Measurements from ENCODE around the gene DHRS11.

Gene DHRS11

DNA sequence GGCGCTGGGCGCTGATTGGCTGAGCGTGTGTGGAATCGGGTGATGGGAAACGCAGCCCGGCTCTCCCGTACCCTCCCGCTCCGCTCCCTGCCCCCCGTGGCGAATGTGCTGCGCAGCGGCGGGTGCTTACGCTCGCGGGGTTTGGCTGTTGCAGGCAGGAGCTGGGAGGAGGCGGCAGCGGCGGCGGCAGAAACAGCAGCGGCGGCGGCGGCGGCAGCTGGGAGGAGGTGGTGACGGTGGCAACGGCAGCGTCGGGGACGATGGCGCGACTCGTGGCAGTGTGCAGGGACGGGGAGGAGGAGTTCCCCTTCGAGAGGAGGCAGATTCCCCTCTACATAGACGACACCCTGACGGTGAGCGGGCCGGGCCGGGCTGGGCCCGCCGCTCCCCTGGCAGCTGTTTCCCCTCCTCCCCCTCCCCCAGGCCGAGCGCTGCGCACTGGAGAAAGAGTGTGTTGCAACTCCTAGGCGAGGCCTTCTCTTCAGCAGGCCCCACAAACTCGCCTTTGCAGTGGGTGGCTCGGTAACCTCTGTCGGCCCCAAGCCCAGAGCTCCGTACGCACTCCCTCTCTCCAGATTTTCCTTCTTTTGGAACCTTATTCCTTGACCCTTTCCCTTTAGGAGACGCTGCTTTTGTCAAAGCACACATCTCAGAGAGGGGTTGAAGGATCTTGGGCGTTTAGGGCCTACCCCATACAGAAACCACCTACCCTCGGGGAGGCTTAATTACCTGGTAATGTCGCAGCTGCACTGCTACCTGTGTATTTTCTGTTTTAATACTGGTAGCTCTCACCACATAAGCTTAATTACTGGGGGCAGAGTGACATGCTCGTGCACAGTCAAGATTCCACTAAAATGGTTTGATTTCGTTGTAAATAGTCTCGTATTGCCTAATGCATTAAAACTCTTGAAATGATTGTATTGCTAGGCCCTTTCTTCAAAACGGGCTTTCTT is 45.9 kb upstream of the DHRS11 start:
- no peaks in the 10 kb centered on the region for H3K36me3 ChIP-seq (ENCODE audit: control insufficient read depth, insufficient read depth, low read length)
- H3K27ac ChIP-seq (ENCODE audit: low read depth, low read length): peak overlapping the region; percentile 95
- H2BK5ac ChIP-seq (ENCODE audit: low read length): peak overlapping the region; percentile 43
- peaks cover 7% of the 10 kb centered on the region for H3K79me1 ChIP-seq (ENCODE audit: low read length)
- H3K79me2 ChIP-seq (ENCODE audit: control insufficient read depth, insufficient read depth, low read length): peaks cover 31% of the 10 kb centered on the region
- H3K4me1 ChIP-seq (ENCODE audit: control insufficient read depth, low read depth, low read length): peaks cover 2% of the 10 kb centered on the region
- WGBS (ENCODE audit: extremely low coverage, insufficient coverage, low lambda C conversion rate): no CpG with 5 or more reads among the region's 60 CpGs
- peak overlapping the region; percentile 94 for H3K23ac ChIP-seq (ENCODE audit: low read length)
- no peak overlapping the region for H2BK120ac ChIP-seq (ENCODE audit: low read depth, low read length)
- H3K4me2 ChIP-seq (ENCODE audit: low read length): peak overlapping the region; percentile 99
- H3K4ac ChIP-seq (ENCODE audit: low read depth, low read length): peak overlapping the region; percentile 46
- peak overlapping the region; percentile 12 for H4K5ac ChIP-seq (ENCODE audit: low read length)
- peak overlapping the region; percentile 39 for H3K18ac ChIP-seq (ENCODE audit: low read length)
- peak overlapping the region; percentile 100 for H3K9ac ChIP-seq (ENCODE audit: low read length)
- no peaks in the 10 kb centered on the region for H3K27me3 ChIP-seq (ENCODE audit: insufficient read depth, low read length, poor library complexity)
- no peak overlapping the region for H2BK15ac ChIP-seq (replicated peaks; ENCODE audit: low read depth)
- peak overlapping the region; percentile 98 for H3K56ac ChIP-seq (ENCODE audit: low read length)
- no peak overlapping the region for H4K8ac ChIP-seq (ENCODE audit: low read depth, low read length)
- peak; percentile 98 for DNase-seq
- peak overlapping the region; percentile 97 for H3K4me3 ChIP-seq (ENCODE audit: low read length)
- peak overlapping the region; percentile 85 for H2AK5ac ChIP-seq (ENCODE audit: low read length)

DNA sequence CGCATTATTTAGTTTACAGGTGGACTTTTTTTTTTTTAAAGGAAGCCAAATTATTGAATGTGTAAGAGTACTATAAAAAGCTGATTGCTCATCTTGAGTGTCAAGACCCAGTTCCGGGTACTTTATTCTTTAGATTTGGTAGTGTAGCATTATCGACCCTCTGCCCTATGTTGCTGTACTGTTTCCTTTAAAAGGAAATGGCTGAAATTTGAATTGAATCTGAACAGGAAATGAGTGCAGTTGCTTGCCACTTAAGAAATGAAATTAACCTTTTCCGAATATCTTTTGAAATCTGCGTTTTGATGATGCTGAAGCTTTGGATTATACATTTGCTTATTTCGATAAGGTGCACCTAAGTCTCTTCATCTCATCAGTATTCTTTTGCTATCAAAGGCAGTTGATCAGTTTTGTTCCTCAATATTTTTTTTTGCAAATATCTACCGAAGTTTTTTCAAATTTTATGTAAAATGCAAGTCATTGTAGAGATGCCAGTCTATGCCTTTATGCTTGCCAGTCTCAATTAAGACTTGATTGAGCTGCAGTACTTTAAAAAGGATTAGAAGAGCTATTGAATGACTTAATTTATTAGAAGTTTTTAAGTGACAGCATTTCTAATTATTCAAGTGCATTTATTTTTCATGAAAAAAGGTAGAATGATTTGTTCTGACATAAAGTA is 45.1 kb upstream of the DHRS11 start:
- no peak overlapping the region for H2BK5ac ChIP-seq (ENCODE audit: low read length)
- no peak overlapping the region for H4K5ac ChIP-seq (ENCODE audit: low read length)
- H3K4me1 ChIP-seq (ENCODE audit: control insufficient read depth, low read depth, low read length): peaks cover 2% of the 10 kb centered on the region
- H3K56ac ChIP-seq (ENCODE audit: low read length): peak overlapping the region; percentile 98
- no peak overlapping the region for H2BK120ac ChIP-seq (ENCODE audit: low read depth, low read length)
- no peak overlapping the region for H3K23ac ChIP-seq (ENCODE audit: low read length)
- H3K79me2 ChIP-seq (ENCODE audit: control insufficient read depth, insufficient read depth, low read length): peaks cover 33% of the 10 kb centered on the region
- H2BK15ac ChIP-seq (replicated peaks; ENCODE audit: low read depth): no peak overlapping the region
- H2AK5ac ChIP-seq (ENCODE audit: low read length): no peak overlapping the region
- peak overlapping the region; percentile 100 for H3K9ac ChIP-seq (ENCODE audit: low read length)
- no peaks in the 10 kb centered on the region for H3K27me3 ChIP-seq (ENCODE audit: insufficient read depth, low read length, poor library complexity)
- no peak for DNase-seq
- peak overlapping the region; percentile 99 for H3K4me2 ChIP-seq (ENCODE audit: low read length)
- no CpG with 5 or more reads among the region's 7 CpGs for WGBS (ENCODE audit: extremely low coverage, insufficient coverage, low lambda C conversion rate)
- no peak overlapping the region for H4K8ac ChIP-seq (ENCODE audit: low read depth, low read length)
- H3K36me3 ChIP-seq (ENCODE audit: control insufficient read depth, insufficient read depth, low read length): no peaks in the 10 kb centered on the region
- H3K18ac ChIP-seq (ENCODE audit: low read length): no peak overlapping the region
- H3K27ac ChIP-seq (ENCODE audit: low read depth, low read length): peak overlapping the region; percentile 95
- no peak overlapping the region for H3K4ac ChIP-seq (ENCODE audit: low read depth, low read length)
- peaks cover 7% of the 10 kb centered on the region for H3K79me1 ChIP-seq (ENCODE audit: low read length)
- H3K4me3 ChIP-seq (ENCODE audit: low read length): peak overlapping the region; percentile 97

DNA sequence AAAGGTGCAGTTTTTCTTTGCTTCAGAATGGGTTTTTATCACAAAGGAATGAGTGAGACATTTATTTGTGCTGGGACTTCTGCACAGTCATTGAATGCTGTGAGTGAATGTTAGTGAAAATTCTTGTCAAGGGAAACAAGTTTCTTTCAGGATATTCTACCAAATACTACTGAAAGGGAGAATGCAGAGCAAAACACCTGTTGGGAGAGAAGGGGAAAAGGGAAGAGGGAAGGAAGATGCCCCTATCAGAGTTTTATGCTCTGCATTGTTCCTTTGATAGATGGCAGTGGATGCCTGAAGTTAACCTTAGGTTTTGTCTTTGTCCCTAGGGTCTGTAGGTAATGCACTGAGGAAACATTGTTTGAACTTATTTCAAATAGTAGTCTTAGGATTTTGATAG is 43.9 kb upstream of the DHRS11 start:
- DNase-seq: no peak
- no peak overlapping the region for H2BK5ac ChIP-seq (ENCODE audit: low read length)
- H3K9ac ChIP-seq (ENCODE audit: low read length): peak overlapping the region; percentile 5
- no peak overlapping the region for H3K4me2 ChIP-seq (ENCODE audit: low read length)
- no peak overlapping the region for H3K18ac ChIP-seq (ENCODE audit: low read length)
- no peak overlapping the region for H2BK15ac ChIP-seq (replicated peaks; ENCODE audit: low read depth)
- no peak overlapping the region for H3K23ac ChIP-seq (ENCODE audit: low read length)
- H2AK5ac ChIP-seq (ENCODE audit: low read length): no peak overlapping the region
- no peaks in the 10 kb centered on the region for H3K36me3 ChIP-seq (ENCODE audit: control insufficient read depth, insufficient read depth, low read length)
- H4K8ac ChIP-seq (ENCODE audit: low read depth, low read length): no peak overlapping the region
- no peaks in the 10 kb centered on the region for H3K27me3 ChIP-seq (ENCODE audit: insufficient read depth, low read length, poor library complexity)
- no peak overlapping the region for H3K56ac ChIP-seq (ENCODE audit: low read length)
- no peak overlapping the region for H4K5ac ChIP-seq (ENCODE audit: low read length)
- no peak overlapping the region for H3K4me3 ChIP-seq (ENCODE audit: low read length)
- H3K79me2 ChIP-seq (ENCODE audit: control insufficient read depth, insufficient read depth, low read length): peaks cover 33% of the 10 kb centered on the region
- peaks cover 7% of the 10 kb centered on the region for H3K79me1 ChIP-seq (ENCODE audit: low read length)
- H3K4ac ChIP-seq (ENCODE audit: low read depth, low read length): no peak overlapping the region
- no peak overlapping the region for H2BK120ac ChIP-seq (ENCODE audit: low read depth, low read length)
- no peak overlapping the region for H3K27ac ChIP-seq (ENCODE audit: low read depth, low read length)
- peaks cover 2% of the 10 kb centered on the region for H3K4me1 ChIP-seq (ENCODE audit: control insufficient read depth, low read depth, low read length)

DNA sequence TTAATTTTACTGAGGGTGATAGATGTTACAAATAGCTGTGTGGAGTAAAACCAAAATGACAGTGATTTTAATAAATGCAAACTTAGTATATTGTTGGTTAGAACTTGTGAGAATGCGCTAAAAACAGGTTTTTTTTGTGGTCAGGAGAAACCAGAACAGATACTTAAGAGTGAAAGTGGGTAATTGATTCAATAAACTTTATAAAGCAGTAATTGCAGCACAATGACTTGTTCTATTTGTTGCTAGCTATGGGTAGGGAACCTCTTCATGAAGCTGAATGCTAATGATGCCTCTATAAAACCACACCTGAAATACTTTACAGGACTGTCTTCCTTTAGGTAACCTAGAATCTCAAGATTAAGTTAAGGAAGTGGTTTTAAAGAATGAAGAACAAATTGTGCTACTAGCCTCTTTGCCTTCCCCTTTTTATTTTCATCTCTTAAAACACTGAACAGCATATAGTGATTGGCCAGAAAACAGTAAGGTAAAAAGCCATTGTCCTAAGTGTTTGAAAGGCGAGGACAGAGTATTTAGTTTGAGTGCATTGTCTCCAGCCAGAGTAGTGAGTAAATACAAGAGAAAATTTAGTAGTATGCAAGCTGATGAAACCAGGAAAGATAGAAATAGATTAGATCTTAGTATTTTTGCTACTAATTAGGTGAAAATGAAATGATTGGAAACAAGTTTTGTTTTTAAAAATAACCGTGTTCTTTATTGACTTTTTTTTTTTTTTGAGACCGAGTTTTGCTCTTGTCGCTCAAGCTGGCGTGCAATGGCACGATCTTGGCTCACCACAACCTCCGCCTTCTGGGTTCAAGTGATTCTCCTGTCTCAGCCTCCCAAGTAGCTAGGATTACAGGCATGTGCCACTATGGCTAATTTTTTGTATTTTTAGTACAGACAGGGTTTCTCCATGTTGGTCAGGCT is 40.9 kb upstream of the DHRS11 start:
- peaks cover 2% of the 10 kb centered on the region for H3K4me1 ChIP-seq (ENCODE audit: control insufficient read depth, low read depth, low read length)
- no peak overlapping the region for H4K8ac ChIP-seq (ENCODE audit: low read depth, low read length)
- H3K4ac ChIP-seq (ENCODE audit: low read depth, low read length): no peak overlapping the region
- H3K4me3 ChIP-seq (ENCODE audit: low read length): no peak overlapping the region
- H2AK5ac ChIP-seq (ENCODE audit: low read length): no peak overlapping the region
- H3K56ac ChIP-seq (ENCODE audit: low read length): no peak overlapping the region
- H3K79me1 ChIP-seq (ENCODE audit: low read length): peaks cover 5% of the 10 kb centered on the region
- no peaks in the 10 kb centered on the region for H3K27me3 ChIP-seq (ENCODE audit: insufficient read depth, low read length, poor library complexity)
- H2BK5ac ChIP-seq (ENCODE audit: low read length): no peak overlapping the region
- no peak overlapping the region for H3K4me2 ChIP-seq (ENCODE audit: low read length)
- no peak overlapping the region for H3K23ac ChIP-seq (ENCODE audit: low read length)
- no peak overlapping the region for H2BK15ac ChIP-seq (replicated peaks; ENCODE audit: low read depth)
- H3K9ac ChIP-seq (ENCODE audit: low read length): no peak overlapping the region
- H3K36me3 ChIP-seq (ENCODE audit: control insufficient read depth, insufficient read depth, low read length): no peaks in the 10 kb centered on the region
- H3K79me2 ChIP-seq (ENCODE audit: control insufficient read depth, insufficient read depth, low read length): peaks cover 43% of the 10 kb centered on the region
- H2BK120ac ChIP-seq (ENCODE audit: low read depth, low read length): no peak overlapping the region
- H3K18ac ChIP-seq (ENCODE audit: low read length): no peak overlapping the region
- WGBS (ENCODE audit: extremely low coverage, insufficient coverage, low lambda C conversion rate): no CpG with 5 or more reads among the region's 8 CpGs
- H4K5ac ChIP-seq (ENCODE audit: low read length): no peak overlapping the region
- no peak overlapping the region for H3K27ac ChIP-seq (ENCODE audit: low read depth, low read length)
- no peak for DNase-seq

DNA sequence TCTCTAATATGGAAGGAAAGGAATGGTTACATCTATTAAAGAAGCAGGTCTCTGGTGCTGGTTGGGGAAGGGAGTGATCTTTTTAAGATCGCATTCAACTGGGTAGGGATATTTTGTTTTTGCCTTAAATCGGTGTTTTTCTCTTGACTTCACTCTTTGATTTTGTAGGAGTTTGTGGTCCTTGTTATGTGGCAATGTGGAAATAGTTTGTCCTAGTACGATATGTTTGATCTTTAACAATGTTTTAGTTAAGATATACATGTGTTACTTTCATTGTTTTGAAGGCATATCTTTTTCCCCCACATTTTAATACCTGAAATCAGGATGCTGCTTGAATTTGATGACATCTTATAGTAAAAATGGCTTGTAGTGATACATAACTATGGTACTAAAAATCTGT is 38.2 kb upstream of the DHRS11 start:
- H3K4ac ChIP-seq (ENCODE audit: low read depth, low read length): no peak overlapping the region
- H3K79me2 ChIP-seq (ENCODE audit: control insufficient read depth, insufficient read depth, low read length): peaks cover 23% of the 10 kb centered on the region
- no CpG with 5 or more reads among the region's 3 CpGs for WGBS (ENCODE audit: extremely low coverage, insufficient coverage, low lambda C conversion rate)
- H2BK15ac ChIP-seq (replicated peaks; ENCODE audit: low read depth): no peak overlapping the region
- H3K18ac ChIP-seq (ENCODE audit: low read length): no peak overlapping the region
- H3K4me1 ChIP-seq (ENCODE audit: control insufficient read depth, low read depth, low read length): no peaks in the 10 kb centered on the region
- no peak overlapping the region for H4K5ac ChIP-seq (ENCODE audit: low read length)
- H3K23ac ChIP-seq (ENCODE audit: low read length): no peak overlapping the region
- H4K8ac ChIP-seq (ENCODE audit: low read depth, low read length): no peak overlapping the region
- H3K36me3 ChIP-seq (ENCODE audit: control insufficient read depth, insufficient read depth, low read length): peaks cover 5% of the 10 kb centered on the region
- no peak overlapping the region for H3K9ac ChIP-seq (ENCODE audit: low read length)
- peaks cover 9% of the 10 kb centered on the region for H3K79me1 ChIP-seq (ENCODE audit: low read length)
- H3K56ac ChIP-seq (ENCODE audit: low read length): no peak overlapping the region
- no peak overlapping the region for H2BK120ac ChIP-seq (ENCODE audit: low read depth, low read length)
- no peak overlapping the region for H3K4me3 ChIP-seq (ENCODE audit: low read length)
- no peaks in the 10 kb centered on the region for H3K27me3 ChIP-seq (ENCODE audit: insufficient read depth, low read length, poor library complexity)
- no peak overlapping the region for H2BK5ac ChIP-seq (ENCODE audit: low read length)
- H3K27ac ChIP-seq (ENCODE audit: low read depth, low read length): no peak overlapping the region
- no peak overlapping the region for H3K4me2 ChIP-seq (ENCODE audit: low read length)
- no peak for DNase-seq
- H2AK5ac ChIP-seq (ENCODE audit: low read length): no peak overlapping the region
